HEK293 (cell line): Measurements from ENCODE around the gene DCC.
A peak's percentile ranks its signal among the peaks of the same experiment; 100 is the strongest.

ENCODE experiments used
- CTCF ChIA-PET: fragments of 350-600 bp; formaldehyde crosslinking; extraction: SDS; loops from one replicate; lab custom pipeline; 2021; ENCODE audit warnings: antibody characterized with exemption; lab: Yijun Ruan, JAX
- POLR2A ChIA-PET: fragments of 300-600 bp; formaldehyde crosslinking; extraction: SDS; loops from one replicate; lab custom pipeline; 2020; ENCODE audit warnings: antibody characterized with exemption, inconsistent platforms; lab: Yijun Ruan, JAX
- H3K27ac ChIP-seq: fragments of 200-500 bp; sonication (Bioruptor generic); 2 replicates; pipeline ENCODE4 v1.5.1; 2014; ENCODE audit warnings: low read depth, low read length, control low read depth, inconsistent platforms; ENCODE audit errors: extremely low read depth
- H3K36me3 ChIP-seq, 2 experiments: fragments of 200-500 bp in 1 of 2; sonication (Bioruptor generic) in 1 of 2; 1 replicate in 1 of 2; 2 replicates in 1 of 2; pipeline ENCODE4 v1.5.1; 2014 to 2017; ENCODE audit warnings: inconsistent platforms in 2 of 2, low read length in 2 of 2; ENCODE audit not compliant: control insufficient read depth in 2 of 2, insufficient read depth in 1 of 2
- H3K4me1 ChIP-seq: fragments of 200-500 bp; sonication (Bioruptor generic); 2 replicates; pipeline ENCODE4 v1.5.1; 2014; ENCODE audit warnings: mild to moderate bottlenecking, low read length, inconsistent platforms; ENCODE audit not compliant: control insufficient read depth, insufficient read depth
- H3K4me3 ChIP-seq: 2 replicates; pipeline ENCODE4 v1.5.1; 2011; ENCODE audit warnings: low read depth, mild to moderate bottlenecking, control low read depth, low read length, moderate library complexity
- H3K9me3 ChIP-seq: fragments of 200-500 bp; sonication (Bioruptor generic); 2 replicates; pipeline ENCODE4 v1.5.1; 2014; ENCODE audit warnings: low read depth, low read length, inconsistent platforms; ENCODE audit not compliant: control insufficient read depth, insufficient read depth
- EGR2 ChIP-seq: fragments of 450-650 bp; formaldehyde crosslinking; IDR thresholded peaks from 2 replicates; pipeline ENCODE4 v1.5.1; 2016; ENCODE audit warnings: low read depth, missing biosample characterization, missing genetic modification characterization
- FEZF1 ChIP-seq: fragments of 450-650 bp; formaldehyde crosslinking; IDR thresholded peaks from 2 replicates; pipeline ENCODE4 v1.5.1; 2016; ENCODE audit warnings: missing biosample characterization, missing genetic modification characterization
- GLIS2 ChIP-seq: fragments of 450-650 bp; formaldehyde crosslinking; IDR thresholded peaks from 2 replicates; pipeline ENCODE4 v1.5.1; 2016; ENCODE audit warnings: missing biosample characterization, missing genetic modification characterization
- HOXD13 ChIP-seq: sonication (generic); formaldehyde crosslinking; IDR thresholded peaks from 2 replicates; pipeline ENCODE4 v1.8.0; 2022; ENCODE audit warnings: missing genetic modification reagents, borderline replicate concordance
- REPIN1 ChIP-seq: fragments of 450-650 bp; formaldehyde crosslinking; IDR thresholded peaks from 2 replicates; pipeline ENCODE4 v1.5.1; 2017; ENCODE audit warnings: missing biosample characterization, missing genetic modification characterization, low read depth
- WT1 ChIP-seq: fragments of 450-650 bp; formaldehyde crosslinking; IDR thresholded peaks from 2 replicates; pipeline ENCODE4 v1.5.1; 2016; ENCODE audit warnings: missing biosample characterization, missing genetic modification characterization
- ZBTB21 ChIP-seq: fragments of 450-650 bp; formaldehyde crosslinking; IDR thresholded peaks from 2 replicates; pipeline ENCODE4 v1.5.1; 2017; ENCODE audit warnings: missing biosample characterization, missing genetic modification characterization
- ZEB2 ChIP-seq: fragments of 450-650 bp; formaldehyde crosslinking; IDR thresholded peaks from 2 replicates; pipeline ENCODE4 v1.5.1; 2016; ENCODE audit warnings: missing biosample characterization, missing genetic modification characterization
- ZFP41 ChIP-seq: fragments of 450-650 bp; formaldehyde crosslinking; IDR thresholded peaks from 2 replicates; pipeline ENCODE4 v1.5.1; 2016; ENCODE audit warnings: missing biosample characterization, missing genetic modification characterization, borderline replicate concordance
- ZFP69B ChIP-seq: fragments of 450-650 bp; formaldehyde crosslinking; IDR thresholded peaks from 2 replicates; pipeline ENCODE4 v1.5.1; 2016; ENCODE audit warnings: missing biosample characterization, missing genetic modification characterization
- ZNF174 ChIP-seq: fragments of 450-650 bp; formaldehyde crosslinking; IDR thresholded peaks from 2 replicates; pipeline ENCODE4 v1.5.0; 2017; ENCODE audit warnings: missing biosample characterization, mild to moderate bottlenecking, missing genetic modification characterization
- ZNF221 ChIP-seq: fragments of 450-650 bp; formaldehyde crosslinking; IDR thresholded peaks from 2 replicates; pipeline ENCODE4 v1.5.1; 2017; ENCODE audit warnings: missing biosample characterization, missing genetic modification characterization, borderline replicate concordance
- ZNF311 ChIP-seq: fragments of 450-650 bp; formaldehyde crosslinking; IDR thresholded peaks from 2 replicates; pipeline ENCODE4 v1.5.1; 2017; ENCODE audit warnings: missing biosample characterization, missing genetic modification characterization, borderline replicate concordance
- ZNF558 ChIP-seq: fragments of 450-650 bp; formaldehyde crosslinking; IDR thresholded peaks from 2 replicates; pipeline ENCODE4 v1.5.1; 2016; ENCODE audit warnings: missing biosample characterization, missing genetic modification characterization
- ZNF571 ChIP-seq: fragments of 450-650 bp; formaldehyde crosslinking; IDR thresholded peaks from 2 replicates; pipeline ENCODE4 v1.5.0; 2017; ENCODE audit warnings: missing biosample characterization, missing genetic modification characterization
- ZNF600 ChIP-seq: fragments of 450-650 bp; formaldehyde crosslinking; IDR thresholded peaks from 2 replicates; pipeline ENCODE4 v1.5.1; 2016; ENCODE audit warnings: missing biosample characterization, missing genetic modification characterization
- ZNF610 ChIP-seq: fragments of 450-650 bp; formaldehyde crosslinking; IDR thresholded peaks from 2 replicates; pipeline ENCODE4 v1.5.1; 2016; ENCODE audit warnings: missing biosample characterization, missing genetic modification characterization, borderline replicate concordance
- ZNF747 ChIP-seq: fragments of 450-650 bp; formaldehyde crosslinking; IDR thresholded peaks from 2 replicates; pipeline ENCODE4 v1.5.1; 2016; ENCODE audit warnings: missing biosample characterization, missing genetic modification characterization
- ZNF791 ChIP-seq: fragments of 450-650 bp; formaldehyde crosslinking; IDR thresholded peaks from 2 replicates; pipeline ENCODE4 v1.5.1; 2016; ENCODE audit warnings: missing biosample characterization, missing genetic modification characterization
- ZSCAN30 ChIP-seq: fragments of 450-650 bp; IDR thresholded peaks from 2 replicates; pipeline ENCODE4 v1.5.1; 2018; ENCODE audit warnings: missing biosample characterization, mild to moderate bottlenecking, missing genetic modification characterization, moderate library complexity
- TF ChIP-seq, protein P1 (sequence below): fragments of 450-650 bp; formaldehyde crosslinking; IDR thresholded peaks from 2 replicates; pipeline ENCODE4 v1.5.1; 2016; ENCODE audit warnings: missing biosample characterization, missing genetic modification characterization

The DCC gene

DNA sequence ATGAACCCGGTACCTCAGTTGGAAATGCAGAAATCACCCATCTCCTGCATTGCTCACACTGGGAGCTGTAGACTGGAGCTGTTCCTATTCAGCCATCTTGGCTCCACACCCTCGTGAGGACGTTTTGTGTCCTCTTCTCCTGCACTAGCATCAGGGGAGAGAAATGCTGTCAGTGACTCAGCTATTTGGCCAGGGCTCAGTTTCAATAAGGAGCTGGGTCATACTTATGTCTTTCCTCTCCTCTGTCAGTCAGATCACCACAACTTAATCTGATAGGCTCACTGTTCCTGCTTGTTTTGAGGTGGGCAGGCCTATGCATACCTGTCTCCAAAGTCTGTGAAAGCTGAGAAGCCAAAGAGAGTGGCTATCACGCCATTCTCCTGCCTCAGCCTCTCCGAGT is 921.2 kb downstream of the DCC start:
- H3K9me3 ChIP-seq, result no peaks in the 10 kb centered on the region
- H3K36me3 ChIP-seq, result no peaks in the 10 kb centered on the region
- no peak overlapping the region for H3K4me3 ChIP-seq
- H3K4me1 ChIP-seq, result no peaks in the 10 kb centered on the region
- CTCF ChIA-PET, result no interaction called here
- H3K27ac ChIP-seq, result no peak overlapping the region
- TF ChIP-seq REPIN1 (tag by site-specific recombination) (no peak), HOXD13 (CRISPR knock-in tag) (no peak), ZFP41 (tag by site-specific recombination) (no peak), WT1 (no peak), ZNF610 (no peak)
- TF ChIP-seq, all 188 proteins: peak for 0
- POLR2A ChIA-PET, result no interaction called here

DNA sequence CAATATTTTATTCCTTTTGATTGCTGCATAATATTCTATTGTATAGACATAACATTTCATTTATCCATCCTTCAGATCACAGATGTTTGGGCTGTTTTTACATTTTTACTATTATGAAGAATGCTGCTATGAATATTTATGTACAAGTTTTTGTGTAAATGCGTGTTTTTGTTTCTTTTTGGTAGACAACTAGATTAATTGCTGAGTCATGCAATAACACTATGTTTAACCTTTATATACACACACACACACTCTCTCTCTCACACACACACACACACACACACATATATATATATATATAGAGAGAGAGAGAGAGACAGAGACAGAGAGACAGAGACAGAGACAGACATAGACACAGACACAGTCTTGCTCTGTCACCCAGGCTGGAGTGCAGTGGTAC is 926.9 kb downstream of the DCC start:
- H3K9me3 ChIP-seq, result no peaks in the 10 kb centered on the region
- no peaks in the 10 kb centered on the region for H3K36me3 ChIP-seq
- ChIA-PET POLR2A (no interaction called here), CTCF (interaction anchor here (0.5 kb wide), 1 partner anchor 36 kb away, joined by 3 read pairs; no protein-coding TSS in a partner anchor)
- H3K4me1 ChIP-seq, result no peaks in the 10 kb centered on the region
- TF ChIP-seq ZNF791 (tag by site-specific recombination), result no peak
- TF ChIP-seq ZEB2 (tag by site-specific recombination), result no peak
- no peak for TF ChIP-seq ZNF747 (tag by site-specific recombination)
- no peak for TF ChIP-seq ZNF174
- TF ChIP-seq ZNF571 (tag by site-specific recombination), result no peak
- no peak for TF ChIP-seq FEZF1 (tag by site-specific recombination)
- no peak for TF ChIP-seq ZBTB21 (tag by site-specific recombination)
- no peak for TF ChIP-seq GLIS2 (tag by site-specific recombination)
- no peak for TF ChIP-seq ZFP69B (tag by site-specific recombination)
- TF ChIP-seq ZSCAN30 (tag by site-specific recombination), result no peak
- TF ChIP-seq ZNF221, result no peak
- TF ChIP-seq EGR2 (tag by site-specific recombination), result no peak
- H3K4me3 ChIP-seq, result no peak overlapping the region
- no peak overlapping the region for H3K27ac ChIP-seq

- Histone ChIP-seq H3K27ac (no peak overlapping the region), H3K36me3 (no peaks in the 10 kb centered on the region)
- POLR2A ChIA-PET, result no interaction called here
- TF ChIP-seq ZNF558 (tag by site-specific recombination), result no peak
- TF ChIP-seq ZNF600 (tag by site-specific recombination), result no peak
- TF ChIP-seq, protein P1, sequence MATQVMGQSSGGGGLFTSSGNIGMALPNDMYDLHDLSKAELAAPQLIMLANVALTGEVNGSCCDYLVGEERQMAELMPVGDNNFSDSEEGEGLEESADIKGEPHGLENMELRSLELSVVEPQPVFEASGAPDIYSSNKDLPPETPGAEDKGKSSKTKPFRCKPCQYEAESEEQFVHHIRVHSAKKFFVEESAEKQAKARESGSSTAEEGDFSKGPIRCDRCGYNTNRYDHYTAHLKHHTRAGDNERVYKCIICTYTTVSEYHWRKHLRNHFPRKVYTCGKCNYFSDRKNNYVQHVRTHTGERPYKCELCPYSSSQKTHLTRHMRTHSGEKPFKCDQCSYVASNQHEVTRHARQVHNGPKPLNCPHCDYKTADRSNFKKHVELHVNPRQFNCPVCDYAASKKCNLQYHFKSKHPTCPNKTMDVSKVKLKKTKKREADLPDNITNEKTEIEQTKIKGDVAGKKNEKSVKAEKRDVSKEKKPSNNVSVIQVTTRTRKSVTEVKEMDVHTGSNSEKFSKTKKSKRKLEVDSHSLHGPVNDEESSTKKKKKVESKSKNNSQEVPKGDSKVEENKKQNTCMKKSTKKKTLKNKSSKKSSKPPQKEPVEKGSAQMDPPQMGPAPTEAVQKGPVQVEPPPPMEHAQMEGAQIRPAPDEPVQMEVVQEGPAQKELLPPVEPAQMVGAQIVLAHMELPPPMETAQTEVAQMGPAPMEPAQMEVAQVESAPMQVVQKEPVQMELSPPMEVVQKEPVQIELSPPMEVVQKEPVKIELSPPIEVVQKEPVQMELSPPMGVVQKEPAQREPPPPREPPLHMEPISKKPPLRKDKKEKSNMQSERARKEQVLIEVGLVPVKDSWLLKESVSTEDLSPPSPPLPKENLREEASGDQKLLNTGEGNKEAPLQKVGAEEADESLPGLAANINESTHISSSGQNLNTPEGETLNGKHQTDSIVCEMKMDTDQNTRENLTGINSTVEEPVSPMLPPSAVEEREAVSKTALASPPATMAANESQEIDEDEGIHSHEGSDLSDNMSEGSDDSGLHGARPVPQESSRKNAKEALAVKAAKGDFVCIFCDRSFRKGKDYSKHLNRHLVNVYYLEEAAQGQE (tag by site-specific recombination), result peak; percentile 60; the same call in 1 of the 2 replicates
- TF ChIP-seq ZNF311 (tag by site-specific recombination), result no peak
- TF ChIP-seq, all 188 proteins: peak for 1
- H3K4me1 ChIP-seq, result no peaks in the 10 kb centered on the region
- H3K4me3 ChIP-seq, result no peak overlapping the region
- H3K9me3 ChIP-seq, result no peaks in the 10 kb centered on the region
- CTCF ChIA-PET, result no interaction called here
Observed at GRCh38 chr18:53268455-53268854, 928.5 kb downstream of the DCC start.
